Hepatocyte (in vitro differentiated cells): ENCODE results near the gene SORCS2. TPM values are rescaled to one million over a fixed set of nuclear protein-coding genes. Genes with fewer than 3 reads are reported as not detected.

Source experiments
- DNase-seq: peaks from one replicate; pipeline ENCODE4 v3.0.0-alpha.2; 2016; ENCODE audit warnings: low spot score
- H2AFZ ChIP-seq: fragments of 200-600 bp; sonication (generic); 2 replicates; pipeline ENCODE4 v1.6.0; 2016; ENCODE audit warnings: antibody characterized with exemption, mild to moderate bottlenecking
- H3K27ac ChIP-seq: fragments of 200-600 bp; sonication (generic); 2 replicates; pipeline ENCODE4 v1.5.1; 2016; ENCODE audit warnings: mild to moderate bottlenecking
- H3K27me3 ChIP-seq: fragments of 200-600 bp; sonication (generic); 2 replicates; pipeline ENCODE4 v1.6.1; 2016
- H3K36me3 ChIP-seq: fragments of 200-600 bp; sonication (generic); replicated peaks from 2 replicates; pipeline ENCODE4 v1.5.1; 2016; ENCODE audit warnings: low read depth; ENCODE audit not compliant: insufficient read depth
- H3K4me1 ChIP-seq: fragments of 200-600 bp; sonication (generic); 2 replicates; pipeline ENCODE4 v1.5.1; 2016; ENCODE audit warnings: mild to moderate bottlenecking, moderate library complexity; ENCODE audit not compliant: insufficient read depth
- H3K4me2 ChIP-seq: fragments of 200-600 bp; sonication (generic); 2 replicates; pipeline ENCODE4 v1.6.0; 2016
- H3K4me3 ChIP-seq: fragments of 200-600 bp; sonication (generic); 2 replicates; pipeline ENCODE4 v1.5.1; 2016; ENCODE audit warnings: mild to moderate bottlenecking
- H3K79me2 ChIP-seq: fragments of 200-600 bp; sonication (generic); 2 replicates; pipeline ENCODE4 v1.6.0; 2017; ENCODE audit warnings: mild to moderate bottlenecking
- H3K9me2 ChIP-seq: fragments of 200-600 bp; sonication (generic); replicated peaks from 2 replicates; pipeline ENCODE4 v1.6.0; 2017; ENCODE audit warnings: mild to moderate bottlenecking; ENCODE audit not compliant: insufficient read depth
- H3K9me3 ChIP-seq: fragments of 200-600 bp; sonication (generic); 2 replicates; pipeline ENCODE4 v1.5.1; 2016; ENCODE audit warnings: low read depth, mild to moderate bottlenecking
- H4K20me1 ChIP-seq: fragments of 200-600 bp; sonication (generic); 2 replicates; pipeline ENCODE4 v1.6.0; 2016; ENCODE audit warnings: mild to moderate bottlenecking; ENCODE audit not compliant: insufficient read depth, poor library complexity, severe bottlenecking
- CTCF ChIP-seq: fragments of 200-600 bp; sonication (generic); IDR thresholded peaks from 2 replicates; pipeline ENCODE4 v1.5.1; 2016; ENCODE audit warnings: antibody characterized with exemption, mild to moderate bottlenecking; ENCODE audit not compliant: poor library complexity
- EZH2 ChIP-seq: fragments of 200-600 bp; sonication (generic); IDR thresholded peaks from 2 replicates; pipeline ENCODE4 v1.6.1; 2016; ENCODE audit warnings: antibody characterized with exemption, mild to moderate bottlenecking, borderline replicate concordance
- EZH2phosphoT487 ChIP-seq: fragments of 200-600 bp; sonication (generic); IDR thresholded peaks from one replicate; pipeline ENCODE4 v1.6.1; 2018; ENCODE audit warnings: antibody characterized with exemption, mild to moderate bottlenecking, low read depth, moderate library complexity; ENCODE audit not compliant: unreplicated experiment, severe bottlenecking
- WGBS: methylation state at CpG from one replicate; pipeline ENCODE4 v1.1.6; 2016; ENCODE audit warnings: low lambda C conversion rate; ENCODE audit errors: missing lambda C conversion rate; 5-methylcytosine and 5-hydroxymethylcytosine counted together
- polyA plus RNA-seq: library from polyadenylated mRNA; unstranded; fragments of >200 nt; fragmentation: Nextera tagmentation; extraction: Ambion mirVana; gene quantifications from 2 replicates; pipeline ENCODE4 v1.2.1, GENCODE V29; 2016
- total RNA-seq: library from RNA; depleted of rRNA; stranded (reverse); fragments of >200 nt; gene quantifications from 2 replicates; pipeline ENCODE4 v1.2.3, GENCODE V29; 2014

SORCS2 gene
- total and polyA plus RNA-seq, 2 experiments from 2014 or later: 1.6 to 4.8 TPM

GRCh38 chr4:7194251-7195140 is 2.2 kb downstream of the SORCS2 start:
- H3K9me3 ChIP-seq: no peaks in the 10 kb centered on the region
- H3K9me2 ChIP-seq: no peaks in the 10 kb centered on the region
- peak; percentile 43 for DNase-seq
- peaks cover 37% of the 10 kb centered on the region for H3K27me3 ChIP-seq
- no peak overlapping the region for H3K4me2 ChIP-seq
- peaks cover 7% of the 10 kb centered on the region for H3K4me1 ChIP-seq
- WGBS: 70% methylated on average over 5 of the region's 6 CpGs
- H3K4me3 ChIP-seq: no peak overlapping the region
- no peaks in the 10 kb centered on the region for H3K79me2 ChIP-seq
- no peak overlapping the region for H3K27ac ChIP-seq
- H3K36me3 ChIP-seq: no peaks in the 10 kb centered on the region
- no peaks in the 10 kb centered on the region for H4K20me1 ChIP-seq
- TF ChIP-seq EZH2phosphoT487 (no peak), EZH2 (no peak), CTCF (peak; percentile 35)
- H2AFZ ChIP-seq: no peak overlapping the region

GRCh38 chr4:7195141-7195515 is 2.8 kb downstream of the SORCS2 start:
- Histone ChIP-seq H3K27ac (no peak overlapping the region), H2AFZ (no peak overlapping the region), H3K79me2 (no peaks in the 10 kb centered on the region), H3K4me2 (no peak overlapping the region), H3K4me1 (peaks cover 7% of the 10 kb centered on the region), H3K9me3 (no peaks in the 10 kb centered on the region), H3K27me3 (peaks cover 30% of the 10 kb centered on the region), H4K20me1 (no peaks in the 10 kb centered on the region), H3K36me3 (no peaks in the 10 kb centered on the region), H3K9me2 (no peaks in the 10 kb centered on the region), H3K4me3 (no peak overlapping the region)
- no peak for TF ChIP-seq EZH2phosphoT487
- TF ChIP-seq EZH2: no peak
- WGBS: 75% methylated on average over 4 of the region's 5 CpGs
- no peak for DNase-seq

- no peaks in the 10 kb centered on the region for H3K79me2 ChIP-seq
- no peaks in the 10 kb centered on the region for H4K20me1 ChIP-seq
- H3K36me3 ChIP-seq: no peaks in the 10 kb centered on the region
- H3K4me1 ChIP-seq: peaks cover 7% of the 10 kb centered on the region
- H3K4me3 ChIP-seq: no peak overlapping the region
- H3K9me3 ChIP-seq: no peaks in the 10 kb centered on the region
- no peak overlapping the region for H2AFZ ChIP-seq
- H3K9me2 ChIP-seq: no peaks in the 10 kb centered on the region
- H3K4me2 ChIP-seq: no peak overlapping the region
- DNase-seq: no peak
- WGBS: 59% methylated on average over 14 of the region's 14 CpGs
- TF ChIP-seq CTCF (no peak), EZH2phosphoT487 (no peak), EZH2 (no peak)
- peaks cover 25% of the 10 kb centered on the region for H3K27me3 ChIP-seq
- H3K27ac ChIP-seq: no peak overlapping the region
These were observed 3.4 kb downstream of the SORCS2 start for GRCh38 chr4:7195546-7196287.

GRCh38 chr4:7196288-7196651 is 3.9 kb downstream of the SORCS2 start:
- Histone ChIP-seq H3K9me2 (no peaks in the 10 kb centered on the region), H3K79me2 (no peaks in the 10 kb centered on the region), H3K27ac (no peak overlapping the region), H2AFZ (no peak overlapping the region), H4K20me1 (no peaks in the 10 kb centered on the region), H3K27me3 (peaks cover 20% of the 10 kb centered on the region), H3K4me2 (no peak overlapping the region), H3K4me1 (peaks cover 7% of the 10 kb centered on the region), H3K9me3 (no peaks in the 10 kb centered on the region), H3K4me3 (no peak overlapping the region), H3K36me3 (no peaks in the 10 kb centered on the region)
- TF ChIP-seq EZH2 (no peak), CTCF (no peak), EZH2phosphoT487 (no peak)
- no peak for DNase-seq
- 51% methylated on average over 6 of the region's 7 CpGs for WGBS
